H1 (cell line): Measurements from ENCODE around the gene IL1A. TPM values are rescaled to one million over a fixed set of nuclear protein-coding genes. Genes with fewer than 3 reads are reported as not detected.

Experiments used
- CTCF ChIA-PET: fragments of 300-600 bp; sonication (Branson Sonifier 250); formaldehyde crosslinking; loops from one replicate; lab custom pipeline; 2021; ENCODE audit not compliant: partially characterized antibody; lab: Charles Lee
- POLR2A ChIA-PET: fragments of 300-600 bp; sonication (Branson Sonifier 250); formaldehyde crosslinking; loops from one replicate; lab custom pipeline; 2021; ENCODE audit warnings: inconsistent platforms; ENCODE audit not compliant: partially characterized antibody; lab: Charles Lee
- DNase-seq, 2 experiments: peaks; one replicate each; pipeline versions ENCODE4 v3.0.0 to v3.0.0-alpha.2; 2010 to 2022; ENCODE audit warnings: low spot score in 2 of 2, low read depth in 1 of 2, mixed read lengths in 1 of 2
- FAIRE-seq: peaks from 2 replicates; lab custom pipeline; 2011; peaks lifted over from hg19 to GRCh38; lab: Jason Lieb, UNC
- H2AFZ ChIP-seq: 2 replicates; pipeline ENCODE4 v1.8.1; 2012; ENCODE audit warnings: low read length, inconsistent platforms
- H2AK5ac ChIP-seq: 2 replicates; pipeline ENCODE4 v1.6.1; 2013; ENCODE audit warnings: low read depth, low read length
- H2BK120ac ChIP-seq: replicated peaks from 2 replicates; pipeline ENCODE3; 2013; ENCODE audit warnings: low read depth, low read length, inconsistent platforms
- H2BK12ac ChIP-seq: 2 replicates; pipeline ENCODE4 v1.6.1; 2013; ENCODE audit warnings: low read depth, low read length
- H2BK15ac ChIP-seq: 2 replicates; pipeline ENCODE4 v1.6.1; 2013; ENCODE audit warnings: low read length
- H2BK20ac ChIP-seq: 2 replicates; pipeline ENCODE4 v1.6.1; 2013; ENCODE audit warnings: low read length
- H2BK5ac ChIP-seq: 2 replicates; pipeline ENCODE4 v1.6.1; 2013; ENCODE audit warnings: low read depth, low read length
- H3K14ac ChIP-seq: 2 replicates; pipeline ENCODE4 v1.6.1; 2013; ENCODE audit warnings: inconsistent platforms; ENCODE audit not compliant: insufficient read length
- H3K18ac ChIP-seq: 2 replicates; pipeline ENCODE4 v1.6.1; 2013; ENCODE audit warnings: low read length; ENCODE audit errors: extremely low read depth
- H3K23ac ChIP-seq: 2 replicates; pipeline ENCODE4 v1.6.1; 2013; ENCODE audit warnings: inconsistent platforms; ENCODE audit not compliant: insufficient read length
- H3K23me2 ChIP-seq: 2 replicates; pipeline ENCODE4 v1.6.1; 2013; ENCODE audit warnings: low read depth, low read length
- H3K27ac ChIP-seq: 2 replicates; pipeline ENCODE4 v1.6.1; 2011; ENCODE audit warnings: low read depth, low read length, inconsistent platforms
- H3K27me3 ChIP-seq, 4 experiments: replicated peaks in 1 of 4; 1 replicate in 1 of 4; 2 replicates in 3 of 4; pipeline versions ENCODE4 v1.6.1 to v1.8.1; 2011 to 2013; ENCODE audit warnings: low read length in 3 of 4, mild to moderate bottlenecking in 3 of 4, inconsistent platforms in 2 of 4, mixed read lengths in 2 of 4, moderate library complexity in 1 of 4; ENCODE audit not compliant: control insufficient read depth in 3 of 4, insufficient read depth in 3 of 4; ENCODE audit errors: extremely low read depth in 1 of 4
- H3K36me3 ChIP-seq, 4 experiments: 2 replicates each; pipeline versions ENCODE4 v1.6.1 to v1.8.1; 2011 to 2013; ENCODE audit warnings: mild to moderate bottlenecking in 4 of 4, low read length in 3 of 4, moderate library complexity in 2 of 4, control low read depth in 1 of 4, inconsistent platforms in 1 of 4; ENCODE audit not compliant: insufficient read depth in 4 of 4, control insufficient read depth in 2 of 4
- H3K4ac ChIP-seq: replicated peaks from 2 replicates; pipeline ENCODE3; 2013; ENCODE audit warnings: low read length, low read depth, mixed read lengths, inconsistent platforms; ENCODE audit not compliant: insufficient read length
- H3K4me1 ChIP-seq, 4 experiments: replicated peaks in 1 of 4; 1 replicate in 1 of 4; 2 replicates in 3 of 4; pipeline versions ENCODE4 v1.6.1 to v1.8.1; 2011 to 2013; ENCODE audit warnings: low read length in 3 of 4, inconsistent platforms in 2 of 4, mixed read lengths in 1 of 4; ENCODE audit not compliant: insufficient read depth in 4 of 4, control insufficient read depth in 3 of 4
- H3K4me2 ChIP-seq, 2 experiments: 2 replicates each; pipeline versions ENCODE4 v1.6.1 to v1.8.1; 2011 to 2013; ENCODE audit warnings: low read depth in 2 of 2, low read length in 2 of 2, control low read depth in 1 of 2, inconsistent platforms in 1 of 2, mild to moderate bottlenecking in 1 of 2; ENCODE audit not compliant: insufficient read depth in 1 of 2
- H3K4me3 ChIP-seq, 4 experiments: fragments of 200-600, 300-600 bp in 1 of 4; sonication (generic), shearing (Covaris generic), sonication (Bioruptor Twin) in 1 of 4; 2 replicates each; pipeline versions ENCODE4 v1.5.1 to v1.8.1; 2011 to 2016; ENCODE audit warnings: low read length in 4 of 4, low read depth in 3 of 4, control low read depth in 2 of 4, inconsistent platforms in 2 of 4, mild to moderate bottlenecking in 2 of 4, mixed read lengths in 1 of 4, moderate library complexity in 1 of 4; ENCODE audit not compliant: insufficient read depth in 2 of 4; ENCODE audit errors: extremely low read depth in 1 of 4
- H3K56ac ChIP-seq: replicated peaks from 2 replicates; pipeline ENCODE3; 2013; ENCODE audit warnings: low read depth, mild to moderate bottlenecking, mixed read lengths, low read length, inconsistent platforms; ENCODE audit not compliant: insufficient read length
- H3K79me1 ChIP-seq: 2 replicates; pipeline ENCODE4 v1.6.1; 2013; ENCODE audit warnings: low read depth, low read length, control low read depth
- H3K79me2 ChIP-seq, 2 experiments: 2 replicates each; pipeline versions ENCODE4 v1.6.1 to v1.8.1; 2012 to 2013; ENCODE audit warnings: low read length in 2 of 2, mild to moderate bottlenecking in 2 of 2, inconsistent platforms in 1 of 2; ENCODE audit not compliant: insufficient read depth in 2 of 2, control insufficient read depth in 1 of 2
- H3K9ac ChIP-seq, 4 experiments: replicated peaks in 1 of 4; 1 replicate in 1 of 4; 2 replicates in 3 of 4; pipeline versions ENCODE4 v1.6.1 to v1.8.1; 2011 to 2013; ENCODE audit warnings: low read depth in 3 of 4, low read length in 3 of 4, control low read depth in 2 of 4, mild to moderate bottlenecking in 2 of 4, moderate library complexity in 2 of 4, inconsistent platforms in 1 of 4; ENCODE audit errors: extremely low read depth in 1 of 4
- H3K9me3 ChIP-seq, 2 experiments: 2 replicates each; pipeline versions ENCODE4 v1.6.1 to v1.8.1; 2012 to 2013; ENCODE audit warnings: mild to moderate bottlenecking in 2 of 2, moderate library complexity in 2 of 2, control low read depth in 1 of 2, inconsistent platforms in 1 of 2, low read depth in 1 of 2, low read length in 1 of 2, mixed read lengths in 1 of 2; ENCODE audit not compliant: insufficient read depth in 2 of 2
- H4K20me1 ChIP-seq, 2 experiments: replicated peaks in 1 of 2; 2 replicates each; pipeline versions ENCODE3 to v1.8.1; 2011 to 2013; ENCODE audit warnings: inconsistent platforms in 2 of 2, low read length in 2 of 2, mild to moderate bottlenecking in 1 of 2; ENCODE audit not compliant: insufficient read depth in 2 of 2, control insufficient read depth in 1 of 2
- H4K5ac ChIP-seq: 2 replicates; pipeline ENCODE4 v1.6.1; 2013; ENCODE audit warnings: low read length, low read depth, mixed read lengths, inconsistent platforms; ENCODE audit not compliant: insufficient read length
- H4K8ac ChIP-seq: 2 replicates; pipeline ENCODE4 v1.8.0; 2013; ENCODE audit warnings: mild to moderate bottlenecking, moderate library complexity, low read length, inconsistent platforms; ENCODE audit not compliant: insufficient read depth; ENCODE audit errors: extremely low read depth
- H4K91ac ChIP-seq: replicated peaks from 2 replicates; pipeline ENCODE3; 2013; ENCODE audit warnings: low read length, mixed read lengths, inconsistent platforms; ENCODE audit not compliant: insufficient read length
- BRCA1 ChIP-seq: IDR thresholded peaks from 2 replicates; pipeline ENCODE4 v1.6.1; 2012; ENCODE audit warnings: low read depth, low read length, improper control_type of control experiment
- RAD21 ChIP-seq, 2 experiments: IDR thresholded peaks in 1 of 2; conservative IDR thresholded peaks in 1 of 2; 2 replicates each; pipeline ENCODE4 v1.6.1; 2011; ENCODE audit warnings: low read depth in 2 of 2, low read length in 2 of 2, improper control_type of control experiment in 1 of 2, inconsistent platforms in 1 of 2, mild to moderate bottlenecking in 1 of 2, moderate library complexity in 1 of 2
- WGBS, 2 experiments: shearing (Covaris generic) in 1 of 2; methylation state at CpG; one replicate each; pipeline versions ENCODE4 v1.1.6 to v1.1.7; 2013 to 2015; ENCODE audit warnings: low lambda C conversion rate in 2 of 2, mixed read lengths in 2 of 2, inconsistent platforms in 1 of 2, low coverage in 1 of 2, missing lambda C conversion rate in 1 of 2; ENCODE audit not compliant: insufficient replicate concordance in 2 of 2, insufficient coverage in 1 of 2, insufficient read length in 1 of 2; ENCODE audit errors: extremely low coverage in 1 of 2, missing lambda C conversion rate in 1 of 2; 5-methylcytosine and 5-hydroxymethylcytosine counted together
- polyA plus RNA-seq, 7 experiments: library from polyadenylated mRNA; depleted of rRNA in 3 of 7; stranded (reverse) in 5 of 7; unstranded in 2 of 7; fragments of >200 nt in 5 of 7; fragments of 200-250 nt in 2 of 7; gene quantifications; 1 replicate in 5 of 7; 2 replicates in 1 of 7; 4 replicates in 1 of 7; pipeline versions ENCODE4 v1.2.1 to v1.2.3, GENCODE V29; 2011 to 2013; ENCODE audit warnings: missing spikeins in 2 of 7, mixed read lengths in 2 of 7
- total RNA-seq: library from RNA; stranded (reverse); fragmentation: NEBNext Ultra II Directional; extraction: Animal tissue kit (Norgen Biotek cat#: 25700); gene quantifications from 2 replicates; pipeline ENCODE4 v1.2.1, GENCODE V29; 2021
- TF ChIP-seq, protein P1 (sequence below), 3 experiments: IDR thresholded peaks; 1 replicate in 2 of 3; 2 replicates in 1 of 3; pipeline versions ENCODE4 v1.5.1 to v1.6.1; 2011; ENCODE audit warnings: low read length in 3 of 3, mild to moderate bottlenecking in 3 of 3, inconsistent platforms in 2 of 3, low read depth in 1 of 3, moderate library complexity in 1 of 3; ENCODE audit not compliant: insufficient read depth in 1 of 3; ENCODE audit errors: control extremely low read depth in 1 of 3

The IL1A gene
- total and polyA plus RNA-seq, 2 of the 8 experiments (the other 6 are each of a cell fraction or from before 2014, with no cell fraction given), result 0.32 to 0.74 TPM

DNA sequence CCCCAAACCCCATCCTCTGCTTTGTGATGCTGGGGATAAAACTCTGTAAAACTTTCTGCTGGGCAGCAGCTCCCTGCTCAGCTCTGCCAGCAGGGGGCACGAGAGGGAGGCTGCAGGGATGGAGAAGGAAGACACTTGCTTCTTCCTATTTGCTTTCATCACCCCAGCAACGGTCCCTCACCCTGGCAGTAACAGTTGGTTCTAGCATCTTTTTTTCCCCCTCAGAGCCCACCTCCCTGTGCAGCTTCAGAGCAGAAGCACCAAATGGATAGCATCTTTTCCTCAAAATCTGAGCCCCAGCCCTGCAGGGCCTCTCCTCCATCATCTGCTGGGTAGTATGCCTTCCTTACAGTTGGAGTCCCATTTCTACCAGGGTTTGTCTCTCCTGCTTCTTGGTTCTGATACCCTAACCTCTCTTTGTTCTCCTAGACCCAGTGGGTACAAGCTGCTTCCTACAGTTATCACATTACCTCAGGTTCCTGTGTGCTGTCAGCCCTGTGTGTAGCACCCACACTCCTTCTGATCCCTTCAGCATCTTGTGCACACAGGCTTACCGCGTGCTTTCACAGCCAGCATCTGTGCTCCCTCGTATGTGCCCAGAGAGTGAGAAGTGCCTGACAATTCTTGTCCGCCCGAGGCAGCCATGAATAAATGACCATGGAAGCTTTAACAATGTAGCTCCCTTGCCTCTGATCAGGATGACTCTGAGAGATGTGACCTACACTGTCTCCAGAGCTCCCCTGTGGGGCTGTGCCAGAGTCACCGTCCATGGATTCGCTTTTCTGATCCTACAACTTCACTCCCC, 34.3 kb downstream of the IL1A start:
- Histone ChIP-seq H4K8ac (no peak overlapping the region; the same call in 1 of the 2 replicates), H3K9ac (no peak overlapping the region), H3K23ac (no peak overlapping the region), H3K27me3 (no peaks in the 10 kb centered on the region), H3K36me3 (peaks cover 0 to 33% (median 17%) of the 10 kb centered on the region in 4 experiments; a peak in 6 of 8 replicates), H3K14ac (no peak overlapping the region), H2BK12ac (no peak overlapping the region), H2BK120ac (no peak overlapping the region), H4K20me1 (peaks cover 2% of the 10 kb centered on the region in 2 experiments), H2BK5ac (no peak overlapping the region), H2AFZ (no peak overlapping the region), H4K91ac (no peak overlapping the region), H3K79me2 (no peaks in the 10 kb centered on the region; a peak in 1 of 4 replicates), H3K4me2 (no peak overlapping the region), H3K4me1 (no peaks in the 10 kb centered on the region), H3K79me1 (peaks cover 2% of the 10 kb centered on the region; the same call in 1 of the 2 replicates), H3K4me3 (no peak overlapping the region), H3K23me2 (no peaks in the 10 kb centered on the region), H4K5ac (no peak overlapping the region), H3K18ac (no peak overlapping the region), H2BK15ac (no peak overlapping the region), H2BK20ac (no peak overlapping the region), H3K56ac (no peak overlapping the region), H2AK5ac (no peak overlapping the region), H3K4ac (no peak overlapping the region), H3K9me3 (no peaks in the 10 kb centered on the region), H3K27ac (peak overlapping the region; percentile 21; the same call in 1 of the 2 replicates)
- peak in 1 of 2 experiments; percentile 86 for DNase-seq
- TF ChIP-seq, protein P1, sequence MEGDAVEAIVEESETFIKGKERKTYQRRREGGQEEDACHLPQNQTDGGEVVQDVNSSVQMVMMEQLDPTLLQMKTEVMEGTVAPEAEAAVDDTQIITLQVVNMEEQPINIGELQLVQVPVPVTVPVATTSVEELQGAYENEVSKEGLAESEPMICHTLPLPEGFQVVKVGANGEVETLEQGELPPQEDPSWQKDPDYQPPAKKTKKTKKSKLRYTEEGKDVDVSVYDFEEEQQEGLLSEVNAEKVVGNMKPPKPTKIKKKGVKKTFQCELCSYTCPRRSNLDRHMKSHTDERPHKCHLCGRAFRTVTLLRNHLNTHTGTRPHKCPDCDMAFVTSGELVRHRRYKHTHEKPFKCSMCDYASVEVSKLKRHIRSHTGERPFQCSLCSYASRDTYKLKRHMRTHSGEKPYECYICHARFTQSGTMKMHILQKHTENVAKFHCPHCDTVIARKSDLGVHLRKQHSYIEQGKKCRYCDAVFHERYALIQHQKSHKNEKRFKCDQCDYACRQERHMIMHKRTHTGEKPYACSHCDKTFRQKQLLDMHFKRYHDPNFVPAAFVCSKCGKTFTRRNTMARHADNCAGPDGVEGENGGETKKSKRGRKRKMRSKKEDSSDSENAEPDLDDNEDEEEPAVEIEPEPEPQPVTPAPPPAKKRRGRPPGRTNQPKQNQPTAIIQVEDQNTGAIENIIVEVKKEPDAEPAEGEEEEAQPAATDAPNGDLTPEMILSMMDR (IDR thresholded peaks at IDR 0.05; ENCODE audit: control extremely low read depth in 1 of 3, insufficient read depth in 1 of 3, low read depth in 1 of 3, low read length in 3 of 3), result peak; percentile 91 to 95 (median 92)
- TF ChIP-seq RAD21 (IDR thresholded peaks at IDR 0.05 in 1 of 2, conservative IDR thresholded peaks at IDR 0.05 in 1 of 2; ENCODE audit: low read depth in 2 of 2, low read length in 2 of 2) (peak; percentile 88 to 90), BRCA1 (no peak)
- ChIA-PET POLR2A (interaction anchor here (0.9 kb wide), 1 partner anchor 135 kb away, joined by 5 read pairs; no protein-coding TSS in a partner anchor), CTCF (interaction anchor here (0.6 to 9.8 kb wide), 30 partner anchors 10 to 246 kb away, joined by 3 to 178 read pairs (median 4); no protein-coding TSS in a partner anchor)
- 78% methylated on average over 9 of the region's 9 CpGs; no CpG with 5 or more reads in 1 of the 2 experiments for WGBS, 2 experiments
- FAIRE-seq, result peak; percentile 89
